Measurements from ENCODE around the gene BBS10. TPM values are rescaled to one million over a fixed set of nuclear protein-coding genes. Genes with fewer than 3 reads are reported as not detected.
"Not testable (repeated sequence)": the region's sequence is repeated elsewhere in the genome, so short reads cannot be mapped to it uniquely, and the experiment has no call there.

Gene BBS10
- total RNA-seq, 4 donors from 2014 or later = 5.2 to 6.4 TPM; not detected in 2

DNA sequence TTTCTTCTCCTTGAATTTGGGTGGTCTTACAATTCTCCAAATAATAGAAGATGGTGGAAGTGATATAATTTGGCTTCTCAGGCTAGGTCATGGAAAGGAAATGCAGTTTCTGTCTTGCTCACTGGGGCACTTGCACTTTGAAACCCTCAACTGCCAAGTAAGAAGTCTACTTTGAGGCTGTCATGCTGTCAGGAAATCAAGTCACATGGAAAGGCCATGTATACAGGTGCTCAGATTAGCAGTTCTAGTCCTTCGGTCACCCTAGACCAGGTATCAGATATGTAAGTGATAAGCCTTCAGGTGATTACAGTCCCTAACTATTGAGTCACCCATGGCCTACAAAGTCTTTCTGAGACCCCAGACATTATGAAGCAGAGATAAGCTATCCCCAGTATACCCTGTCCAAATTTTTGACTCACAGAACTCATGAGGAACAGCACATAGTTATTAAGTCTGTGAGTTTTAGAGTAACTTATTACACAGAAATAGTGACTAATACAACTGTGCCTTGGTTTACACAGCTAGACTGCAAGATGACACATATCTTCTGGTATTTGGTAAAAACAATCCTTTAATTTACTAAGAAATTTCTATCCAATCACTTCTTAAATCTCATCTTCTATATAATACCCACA is 26.3 kb upstream of the BBS10 start:
- no peaks in the 10 kb centered on the region for H3K27me3 ChIP-seq
- peaks cover 0 to 11% (median 3%) of the 10 kb centered on the region in 4 donors for H3K36me3 ChIP-seq
- H3K27ac ChIP-seq = no peak overlapping the region
- no peak for DNase-seq
- in situ Hi-C loops (cut with MboI; ENCODE audit: low pct_ligation_motif_present in 1 of 4, low pct_unique_long_range_greater_than_20kb in 1 of 4, low sequenced_read_pairs in 3 of 4) (no loop called here), intact Hi-C loops (cut with DNase I; ENCODE audit: low total_unique reads) (no loop called here)
- no peaks in the 10 kb centered on the region for H3K4me1 ChIP-seq
- H3K4me3 ChIP-seq = no peak overlapping the region
- H3K9me3 ChIP-seq = no peaks in the 10 kb centered on the region
- 85% methylated on average over 1 of the region's 1 CpG; no CpG with 5 or more reads in 1 of the 2 donors for WGBS, 2 donors (ENCODE audit: low coverage in 1 of 2)
- TF ChIP-seq POLR2AphosphoS5 (IDR thresholded peaks at IDR 0.05) = no peak
- TF ChIP-seq, protein P1, sequence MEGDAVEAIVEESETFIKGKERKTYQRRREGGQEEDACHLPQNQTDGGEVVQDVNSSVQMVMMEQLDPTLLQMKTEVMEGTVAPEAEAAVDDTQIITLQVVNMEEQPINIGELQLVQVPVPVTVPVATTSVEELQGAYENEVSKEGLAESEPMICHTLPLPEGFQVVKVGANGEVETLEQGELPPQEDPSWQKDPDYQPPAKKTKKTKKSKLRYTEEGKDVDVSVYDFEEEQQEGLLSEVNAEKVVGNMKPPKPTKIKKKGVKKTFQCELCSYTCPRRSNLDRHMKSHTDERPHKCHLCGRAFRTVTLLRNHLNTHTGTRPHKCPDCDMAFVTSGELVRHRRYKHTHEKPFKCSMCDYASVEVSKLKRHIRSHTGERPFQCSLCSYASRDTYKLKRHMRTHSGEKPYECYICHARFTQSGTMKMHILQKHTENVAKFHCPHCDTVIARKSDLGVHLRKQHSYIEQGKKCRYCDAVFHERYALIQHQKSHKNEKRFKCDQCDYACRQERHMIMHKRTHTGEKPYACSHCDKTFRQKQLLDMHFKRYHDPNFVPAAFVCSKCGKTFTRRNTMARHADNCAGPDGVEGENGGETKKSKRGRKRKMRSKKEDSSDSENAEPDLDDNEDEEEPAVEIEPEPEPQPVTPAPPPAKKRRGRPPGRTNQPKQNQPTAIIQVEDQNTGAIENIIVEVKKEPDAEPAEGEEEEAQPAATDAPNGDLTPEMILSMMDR (IDR thresholded peaks at IDR 0.05) = no peak
- TF ChIP-seq POLR2A (IDR thresholded peaks at IDR 0.05) = no peak
- TF ChIP-seq EP300 (IDR thresholded peaks at IDR 0.05; ENCODE audit: low read depth) = no peak

DNA sequence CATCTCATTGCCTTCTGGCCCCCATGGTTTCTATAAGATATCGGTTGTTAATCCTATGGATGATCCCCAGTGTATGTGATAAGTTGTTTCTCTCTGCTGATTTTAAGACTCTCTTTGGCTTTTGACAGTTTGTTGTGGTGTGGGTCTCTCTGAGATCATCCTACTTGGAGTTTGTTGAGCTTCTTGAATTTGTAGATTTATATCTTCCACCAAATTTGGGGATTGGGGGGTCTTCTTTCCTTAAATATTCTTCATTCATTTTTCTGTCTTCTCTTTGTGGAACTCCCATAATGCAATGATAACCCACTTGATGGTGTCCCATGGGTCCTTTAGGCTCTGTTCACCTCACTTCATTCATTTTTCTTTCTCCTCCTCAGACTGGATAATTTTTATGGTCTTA is 20.0 kb upstream of the BBS10 start:
- Histone ChIP-seq H3K27ac (no peak overlapping the region), H3K9me3 (no peaks in the 10 kb centered on the region), H3K4me3 (no peak overlapping the region), H3K4me1 (no peaks in the 10 kb centered on the region), H3K27me3 (no peaks in the 10 kb centered on the region), H3K36me3 (peaks cover 0 to 37% (median 9%) of the 10 kb centered on the region in 4 donors)
- WGBS, 2 donors (ENCODE audit: low coverage in 1 of 2) = 100% methylated on average over 1 of the region's 1 CpG
- intact Hi-C loops (cut with DNase I; ENCODE audit: low total_unique reads) = no loop called here
- no peak for DNase-seq
- TF ChIP-seq POLR2AphosphoS5 (IDR thresholded peaks at IDR 0.05) = no peak
- in situ Hi-C loops (cut with MboI; ENCODE audit: low pct_ligation_motif_present in 1 of 4, low pct_unique_long_range_greater_than_20kb in 1 of 4, low sequenced_read_pairs in 3 of 4) = no loop called here

DNA sequence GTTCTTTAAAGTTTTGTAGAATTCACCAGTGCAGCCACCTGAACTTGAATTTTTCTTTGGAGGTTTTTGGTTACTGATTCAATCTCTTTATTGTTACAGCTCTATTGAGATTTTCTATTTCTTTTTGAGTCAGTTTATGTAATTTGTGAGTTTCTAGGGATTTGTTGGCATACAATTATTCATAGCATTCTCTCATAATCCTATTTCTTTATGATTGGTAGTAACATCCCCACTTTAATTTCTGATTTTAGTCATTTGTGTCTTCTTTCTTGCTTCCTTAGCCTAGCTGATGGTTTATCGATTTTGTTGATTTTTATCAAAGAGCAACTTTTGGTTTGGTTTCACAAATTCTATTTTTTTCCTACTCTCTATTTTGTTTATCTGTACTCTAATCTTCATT is 17.9 kb upstream of the BBS10 start:
- Histone ChIP-seq H3K4me1 (no peaks in the 10 kb centered on the region), H3K27me3 (no peaks in the 10 kb centered on the region), H3K9me3 (no peaks in the 10 kb centered on the region), H3K4me3 (no peak overlapping the region), H3K27ac (no peak overlapping the region), H3K36me3 (peaks cover 0 to 37% (median 9%) of the 10 kb centered on the region in 4 donors)
- 82 to 90% methylated on average over 1 of the region's 1 CpG for WGBS, 2 donors (ENCODE audit: low coverage in 1 of 2)
- no peak for TF ChIP-seq EP300 (IDR thresholded peaks at IDR 0.05; ENCODE audit: low read depth)
- TF ChIP-seq, protein P1 (IDR thresholded peaks at IDR 0.05) = no peak
- TF ChIP-seq POLR2AphosphoS5 (IDR thresholded peaks at IDR 0.05) = no peak
- no peak for TF ChIP-seq POLR2A (IDR thresholded peaks at IDR 0.05)
- intact Hi-C loops (cut with DNase I; ENCODE audit: low total_unique reads) (no loop called here), in situ Hi-C loops (cut with MboI; ENCODE audit: low pct_ligation_motif_present in 1 of 4, low pct_unique_long_range_greater_than_20kb in 1 of 4, low sequenced_read_pairs in 3 of 4) (no loop called here)
- no peak for DNase-seq

DNA sequence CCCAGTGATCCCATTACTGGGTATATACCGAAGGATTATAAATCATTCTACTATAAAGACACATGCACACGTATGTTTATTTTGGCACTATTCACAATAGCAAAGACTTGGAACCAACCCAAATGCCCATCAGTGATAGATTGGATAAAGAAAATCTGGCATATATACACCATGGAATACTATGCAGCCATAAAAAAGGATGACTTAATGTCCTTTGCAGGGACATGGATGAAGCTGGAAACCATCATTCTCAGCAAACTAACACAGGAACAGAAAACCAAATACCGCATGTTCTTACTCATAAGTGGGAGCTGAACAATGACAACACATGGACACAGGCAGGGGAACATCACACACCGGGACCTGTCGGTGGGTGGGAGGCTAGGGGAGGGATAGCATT is 15.9 kb upstream of the BBS10 start:
- 88 to 93% methylated on average over 3 to 5 of the region's 5 CpGs for WGBS, 2 donors (ENCODE audit: low coverage in 1 of 2)
- H3K4me1 ChIP-seq; H3K27me3 ChIP-seq; H3K9me3 ChIP-seq; H3K4me3 ChIP-seq; H3K27ac ChIP-seq; DNase-seq; in situ Hi-C loops (cut with MboI; ENCODE audit: low pct_ligation_motif_present in 1 of 4, low pct_unique_long_range_greater_than_20kb in 1 of 4, low sequenced_read_pairs in 3 of 4); intact Hi-C loops (cut with DNase I; ENCODE audit: low total_unique reads): not testable (repeated sequence)
- H3K36me3 ChIP-seq = peaks cover 0 to 22% (median 4%) of the 10 kb centered on the region in 4 donors

DNA sequence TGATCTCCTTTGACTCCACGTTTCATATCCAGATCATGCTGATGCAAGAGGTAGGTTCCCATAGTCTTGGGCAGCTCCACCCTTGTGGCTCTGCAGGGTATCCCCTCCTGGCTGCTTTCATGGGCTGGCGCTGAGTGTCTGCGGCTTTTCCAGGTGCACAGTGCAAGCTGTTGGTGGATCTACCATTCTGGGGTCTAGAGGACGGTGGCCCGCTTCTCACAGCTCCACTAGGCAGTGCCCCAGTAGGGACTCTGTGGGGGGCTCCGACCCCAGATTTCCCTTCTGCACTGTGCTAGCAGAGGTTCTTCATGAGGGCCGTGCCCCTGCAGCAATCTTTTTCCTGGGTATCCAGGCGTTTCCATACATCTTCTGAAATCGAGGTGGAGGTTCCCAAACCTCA is 12.1 kb upstream of the BBS10 start:
- no peak overlapping the region for H3K4me3 ChIP-seq
- no peaks in the 10 kb centered on the region for H3K27me3 ChIP-seq
- 96% methylated on average over 9 of the region's 9 CpGs; no CpG with 5 or more reads in 1 of the 2 donors for WGBS, 2 donors (ENCODE audit: low coverage in 1 of 2)
- no peak overlapping the region for H3K27ac ChIP-seq
- peaks cover 0 to 7% (median 3%) of the 10 kb centered on the region in 4 donors for H3K36me3 ChIP-seq
- H3K4me1 ChIP-seq = no peaks in the 10 kb centered on the region
- intact Hi-C loops (cut with DNase I; ENCODE audit: low total_unique reads) (no loop called here), in situ Hi-C loops (cut with MboI; ENCODE audit: low pct_ligation_motif_present in 1 of 4, low pct_unique_long_range_greater_than_20kb in 1 of 4, low sequenced_read_pairs in 3 of 4) (no loop called here)
- TF ChIP-seq POLR2A (IDR thresholded peaks at IDR 0.05) (no peak), POLR2AphosphoS5 (IDR thresholded peaks at IDR 0.05) (no peak), EP300 (IDR thresholded peaks at IDR 0.05; ENCODE audit: low read depth) (no peak)
- TF ChIP-seq, protein P1 (IDR thresholded peaks at IDR 0.05) = no peak
- H3K9me3 ChIP-seq = no peaks in the 10 kb centered on the region
- no peak for DNase-seq
